Measurements from ENCODE around the gene SMG6. TPM values are rescaled to one million over a fixed set of nuclear protein-coding genes. Genes with fewer than 3 reads are reported as not detected.

SMG6 gene
- total and polyA plus RNA-seq, 2 of the 8 experiments (the other 6 are each of a cell fraction or from before 2014, with no cell fraction given), result 18.5 to 25.2 TPM

GRCh38 chr17:2040942-2041560 is 262.5 kb downstream of the SMG6 start (continued):
- TF ChIP-seq SUZ12 (IDR thresholded peaks at IDR 0.05; ENCODE audit: low read length), result no peak
- TF ChIP-seq GTF2F1 (IDR thresholded peaks at IDR 0.05; ENCODE audit: borderline replicate concordance, low read depth, low read length), result no peak
- TF ChIP-seq JUN (IDR thresholded peaks at IDR 0.05; ENCODE audit: low read depth, low read length), result no peak
- no peak for TF ChIP-seq NANOG (IDR thresholded peaks at IDR 0.05; ENCODE audit: insufficient read depth, low read depth, low read length, poor library complexity, severe bottlenecking)
- TF ChIP-seq ZNF274 (IDR thresholded peaks at IDR 0.05; ENCODE audit: borderline replicate concordance, extremely low read depth, low read length), result no peak
- TF ChIP-seq HDAC6 (IDR thresholded peaks at IDR 0.05; ENCODE audit: low read depth, low read length), result no peak
- TF ChIP-seq SIRT6 (IDR thresholded peaks at IDR 0.05; ENCODE audit: low read length), result no peak
- TF ChIP-seq BRCA1 (IDR thresholded peaks at IDR 0.05; ENCODE audit: low read depth, low read length), result no peak
- TF ChIP-seq SP1 (IDR thresholded peaks at IDR 0.05; ENCODE audit: low read depth, low read length), result no peak
- TF ChIP-seq SP2 (IDR thresholded peaks at IDR 0.05; ENCODE audit: low read length), result no peak
